IPS-20b (cell line): Measurements from ENCODE around the gene LDOC1.
"Not testable (repeated sequence)": the region's sequence is repeated elsewhere in the genome, so short reads cannot be mapped to it uniquely, and the experiment has no call there.

Experiments used
- H3K27ac ChIP-seq: one replicate; pipeline ENCODE4 v1.5.1; 2013; ENCODE audit warnings: low read length
- H3K27me3 ChIP-seq: 2 replicates; pipeline ENCODE4 v1.6.1; 2013; ENCODE audit warnings: mild to moderate bottlenecking, low read length, inconsistent platforms; ENCODE audit not compliant: insufficient read depth
- H3K36me3 ChIP-seq: 2 replicates; pipeline ENCODE4 v1.6.1; 2013; ENCODE audit warnings: low read depth, mild to moderate bottlenecking, inconsistent platforms, low read length, moderate library complexity; ENCODE audit not compliant: insufficient read depth
- H3K4me1 ChIP-seq: 2 replicates; pipeline ENCODE4 v1.6.1; 2013; ENCODE audit warnings: mild to moderate bottlenecking, control low read depth, inconsistent platforms, low read length, moderate library complexity; ENCODE audit not compliant: insufficient read depth
- H3K4me3 ChIP-seq: 2 replicates; pipeline ENCODE4 v1.5.1; 2013; ENCODE audit warnings: mild to moderate bottlenecking, low read length, inconsistent platforms
- H3K9ac ChIP-seq: 2 replicates; pipeline ENCODE4 v1.6.1; 2013; ENCODE audit warnings: low read depth, mild to moderate bottlenecking, inconsistent platforms, low read length, moderate library complexity
- H3K9me3 ChIP-seq: 2 replicates; pipeline ENCODE4 v1.6.1; 2013; ENCODE audit warnings: mild to moderate bottlenecking, low read depth, low read length, inconsistent platforms; ENCODE audit not compliant: insufficient read depth

Gene LDOC1

DNA sequence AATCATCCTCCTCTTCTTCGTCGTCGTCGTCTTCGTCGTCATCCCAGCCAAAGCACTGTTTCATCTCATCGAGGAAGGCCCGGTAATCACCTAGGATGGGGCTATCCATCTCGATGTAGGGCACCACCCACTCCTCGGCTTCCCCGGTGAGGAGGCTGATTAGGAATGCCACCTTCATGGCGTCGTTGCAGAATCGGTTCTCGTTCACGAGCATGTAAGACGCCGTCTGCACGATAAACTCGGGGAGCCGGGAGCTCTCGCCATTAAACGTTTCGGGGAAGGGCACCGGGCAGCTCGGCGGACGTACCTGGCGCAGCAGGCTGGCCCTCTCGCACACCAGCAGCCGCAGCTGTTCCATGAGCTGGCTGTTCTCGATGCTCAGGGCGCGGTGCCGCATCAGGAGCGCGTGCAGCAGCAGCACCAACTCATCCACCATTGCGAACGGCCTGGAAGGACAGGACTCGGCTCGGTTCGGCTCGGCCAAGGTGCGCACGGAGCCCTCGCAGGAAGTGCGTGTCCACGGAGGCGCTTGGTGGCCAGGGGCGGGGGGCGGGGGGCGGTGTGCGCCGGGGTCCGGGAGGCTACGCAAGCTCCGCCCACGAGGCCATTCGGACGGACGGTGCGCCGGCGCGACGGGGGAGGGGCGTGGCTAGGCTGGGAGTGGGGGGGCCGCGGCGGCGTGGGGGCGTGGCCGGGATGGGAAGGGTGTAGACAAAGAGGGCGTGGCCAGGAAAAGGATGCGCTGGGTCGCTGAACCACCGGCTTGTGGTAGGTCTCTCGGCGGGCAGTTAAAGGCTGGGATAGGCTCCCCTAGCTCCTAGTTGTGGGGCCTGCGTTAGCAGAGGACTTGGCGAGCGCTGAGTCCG, at the start of gene LDOC1:
TSS of gene LDOC1 (minus strand) at position 544 of the 866 bp plus-strand sequence. CDS start at position 436, 108 bp downstream.
- Histone ChIP-seq H3K27ac (no peak within 1 kb of the TSS), H3K9ac (peak within 1 kb of the TSS; percentile 85; the same call in 1 of the 2 replicates), H3K4me1 (no peaks in the 10 kb centered on the region; the same call in 1 of the 2 replicates), H3K9me3 (no peaks in the 10 kb centered on the region), H3K27me3 (no peaks in the 10 kb centered on the region), H3K36me3 (no peaks in the 10 kb centered on the region), H3K4me3 (peak within 1 kb of the TSS; percentile 88)

- no peak overlapping the region for H3K9ac ChIP-seq
- no peaks in the 10 kb centered on the region for H3K9me3 ChIP-seq
- no peaks in the 10 kb centered on the region for H3K4me1 ChIP-seq
- no peaks in the 10 kb centered on the region for H3K36me3 ChIP-seq
- no peak overlapping the region for H3K27ac ChIP-seq
- no peak overlapping the region for H3K4me3 ChIP-seq
- H3K27me3 ChIP-seq, result no peaks in the 10 kb centered on the region
These were observed 44.7 kb upstream of the LDOC1 start for GRCh38 chrX:141221611-141222010.

- Histone ChIP-seq H3K9me3 (no peaks in the 10 kb centered on the region), H3K4me3 (no peak overlapping the region), H3K9ac (no peak overlapping the region), H3K27ac (no peak overlapping the region), H3K27me3 (no peaks in the 10 kb centered on the region), H3K36me3 (no peaks in the 10 kb centered on the region), H3K4me1 (no peaks in the 10 kb centered on the region)
These were observed 43.5 kb upstream of the LDOC1 start for GRCh38 chrX:141220342-141221008.

DNA sequence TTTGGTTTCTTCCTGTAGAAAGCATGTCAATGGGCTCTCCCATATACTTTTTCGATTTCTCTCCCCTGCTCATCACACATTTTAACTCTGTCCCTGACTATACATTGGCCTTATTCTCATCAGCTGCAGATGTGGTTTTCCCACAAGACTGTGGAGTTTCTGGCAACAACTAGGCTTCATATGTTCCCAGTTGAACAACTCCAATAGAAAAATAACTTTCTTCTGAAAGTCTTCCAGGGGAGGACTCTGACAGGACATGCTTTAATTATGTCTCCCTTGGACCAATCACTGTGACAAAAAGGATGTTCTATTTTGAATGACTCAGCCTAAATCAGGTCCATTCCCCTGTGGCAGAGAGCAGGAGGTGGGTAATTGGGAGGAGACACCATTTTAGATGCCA, 37.3 kb upstream of the LDOC1 start:
- Histone ChIP-seq H3K9ac (no peak overlapping the region), H3K36me3 (no peaks in the 10 kb centered on the region), H3K9me3 (no peaks in the 10 kb centered on the region), H3K4me3 (no peak overlapping the region), H3K4me1 (no peaks in the 10 kb centered on the region), H3K27ac (no peak overlapping the region), H3K27me3 (no peaks in the 10 kb centered on the region)

GRCh38 chrX:141201962-141202361, 25.0 kb upstream of the LDOC1 start:
- Histone ChIP-seq H3K9ac (no peak overlapping the region), H3K4me3 (no peak overlapping the region), H3K27me3 (no peaks in the 10 kb centered on the region), H3K27ac (no peak overlapping the region), H3K4me1 (no peaks in the 10 kb centered on the region), H3K9me3 (no peaks in the 10 kb centered on the region), H3K36me3 (no peaks in the 10 kb centered on the region)

- H3K27me3 ChIP-seq, H3K9me3 ChIP-seq, H3K27ac ChIP-seq, H3K9ac ChIP-seq, H3K4me3 ChIP-seq, H3K4me1 ChIP-seq, H3K36me3 ChIP-seq: not testable (repeated sequence)
These were observed 11.6 kb upstream of the LDOC1 start for GRCh38 chrX:141188573-141188972.

DNA sequence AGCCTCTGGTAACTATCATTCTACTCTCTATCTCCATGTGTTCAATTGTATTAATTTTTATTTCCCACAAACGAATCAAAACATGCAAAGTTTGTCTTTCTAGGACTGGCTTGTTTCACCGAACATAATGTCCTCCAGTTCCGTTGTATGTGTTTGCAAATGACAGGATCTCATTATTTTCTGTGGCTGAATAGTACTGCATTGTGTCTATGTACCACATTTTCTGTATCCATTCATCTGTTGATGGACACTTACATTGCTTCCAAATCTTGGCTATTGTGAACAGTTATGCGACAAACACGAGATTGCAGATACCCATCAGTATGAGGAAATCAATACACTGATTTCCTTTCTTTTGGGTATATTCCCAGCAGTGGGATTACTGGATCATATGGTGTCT, 8.4 kb upstream of the LDOC1 start:
- no peak overlapping the region for H3K4me3 ChIP-seq
- H3K27ac ChIP-seq, result no peak overlapping the region
- no peaks in the 10 kb centered on the region for H3K36me3 ChIP-seq
- no peak overlapping the region for H3K9ac ChIP-seq
- H3K27me3 ChIP-seq, result no peaks in the 10 kb centered on the region
- no peaks in the 10 kb centered on the region for H3K9me3 ChIP-seq
- no peaks in the 10 kb centered on the region for H3K4me1 ChIP-seq

GRCh38 chrX:141183000-141183399, 6.1 kb upstream of the LDOC1 start:
- H3K36me3 ChIP-seq, result no peaks in the 10 kb centered on the region
- H3K4me3 ChIP-seq, result no peak overlapping the region
- H3K9ac ChIP-seq, result no peak overlapping the region
- H3K27me3 ChIP-seq, result no peaks in the 10 kb centered on the region
- no peaks in the 10 kb centered on the region for H3K9me3 ChIP-seq
- no peaks in the 10 kb centered on the region for H3K4me1 ChIP-seq
- no peak overlapping the region for H3K27ac ChIP-seq

GRCh38 chrX:141180851-141181250, 3.9 kb upstream of the LDOC1 start:
- H3K27me3 ChIP-seq, result no peaks in the 10 kb centered on the region
- H3K36me3 ChIP-seq, result no peaks in the 10 kb centered on the region
- no peaks in the 10 kb centered on the region for H3K9me3 ChIP-seq
- no peak overlapping the region for H3K27ac ChIP-seq
- no peak overlapping the region for H3K9ac ChIP-seq
- no peaks in the 10 kb centered on the region; the same call in 1 of the 2 replicates for H3K4me1 ChIP-seq
- H3K4me3 ChIP-seq, result no peak overlapping the region

DNA sequence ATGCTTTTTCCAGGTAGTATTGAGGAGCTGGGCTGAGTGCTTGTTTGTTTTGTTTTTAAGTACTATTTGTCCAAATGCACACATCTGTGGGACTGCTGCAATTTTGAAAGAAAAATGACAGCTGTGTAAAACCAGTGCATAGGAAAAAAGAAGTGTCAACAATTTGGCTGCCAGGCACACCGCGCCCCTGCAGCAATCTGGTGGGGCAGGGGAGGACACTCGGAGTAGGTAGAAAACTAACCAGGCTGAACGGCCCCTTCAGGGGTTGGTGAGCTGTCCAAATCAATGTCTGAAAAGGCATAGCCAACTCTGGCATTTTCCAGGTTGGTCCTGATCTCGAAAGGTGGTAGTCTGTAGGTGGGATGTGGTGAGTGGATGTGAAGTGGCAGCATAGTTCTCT, 1.1 kb downstream of the LDOC1 start:
- Histone ChIP-seq H3K4me3 (peak overlapping the region; percentile 88), H3K27me3 (no peaks in the 10 kb centered on the region)

GRCh38 chrX:141164406-141164805, 12.5 kb downstream of the LDOC1 start:
- Histone ChIP-seq H3K9ac (no peak overlapping the region), H3K36me3 (no peaks in the 10 kb centered on the region), H3K27me3 (no peaks in the 10 kb centered on the region), H3K4me3 (no peak overlapping the region), H3K9me3 (no peaks in the 10 kb centered on the region), H3K27ac (no peak overlapping the region), H3K4me1 (no peaks in the 10 kb centered on the region)

More for the DNA sequence above, 1.1 kb downstream of the LDOC1 start:
- Histone ChIP-seq H3K9ac (peak overlapping the region; percentile 85; the same call in 1 of the 2 replicates), H3K4me1 (no peaks in the 10 kb centered on the region; the same call in 1 of the 2 replicates), H3K36me3 (no peaks in the 10 kb centered on the region), H3K27ac (no peak overlapping the region), H3K9me3 (no peaks in the 10 kb centered on the region)

GRCh38 chrX:141158084-141158483, 18.8 kb downstream of the LDOC1 start:
- H3K27me3 ChIP-seq, result no peaks in the 10 kb centered on the region
- no peaks in the 10 kb centered on the region for H3K9me3 ChIP-seq
- no peak overlapping the region for H3K4me3 ChIP-seq
- H3K9ac ChIP-seq, result no peak overlapping the region
- H3K27ac ChIP-seq, result no peak overlapping the region
- no peaks in the 10 kb centered on the region for H3K36me3 ChIP-seq
- H3K4me1 ChIP-seq, result no peaks in the 10 kb centered on the region
